Stimulated activated naive CD4-positive, alpha-beta T cell treated with Interleukin-2 at 50 U/mL for 16 hours (primary cell): ENCODE results near the gene HBG1.
"Not testable (repeated sequence)": the region's sequence is repeated elsewhere in the genome, so short reads cannot be mapped to it uniquely, and the experiment has no call there.

Experiments used
- DNase-seq: peaks from one replicate; lab custom pipeline; 2025; lab: John Stamatoyannopoulos, UW

The HBG1 gene

GRCh38 chr11:5249807-5250396, at the start of gene HBG1:
Gene HBG1, minus strand, starts transcription at chr11:5249857. Its CDS starts 53 bp downstream, at chr11:5249804.
- not testable (repeated sequence) for DNase-seq

DNA sequence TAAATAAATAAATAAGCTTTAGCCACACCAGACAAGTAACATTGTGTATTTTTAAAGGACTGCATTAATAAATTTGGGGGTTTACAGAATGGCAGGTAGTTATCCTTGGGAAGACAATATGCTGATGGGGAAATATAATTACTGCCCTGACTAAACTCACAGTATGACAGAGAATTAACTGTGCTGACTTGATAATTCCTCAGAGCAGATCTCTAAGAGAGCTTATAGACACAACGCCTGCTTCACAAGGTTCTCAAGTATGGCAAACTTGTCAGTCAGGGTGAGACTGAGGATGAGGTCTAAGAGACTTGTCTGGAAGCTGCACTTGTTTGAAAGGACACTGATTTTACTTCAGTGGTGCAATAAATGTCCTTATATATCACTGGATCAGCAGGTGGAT, 48.8 kb upstream of the HBG1 start:
- no peak for DNase-seq

DNA sequence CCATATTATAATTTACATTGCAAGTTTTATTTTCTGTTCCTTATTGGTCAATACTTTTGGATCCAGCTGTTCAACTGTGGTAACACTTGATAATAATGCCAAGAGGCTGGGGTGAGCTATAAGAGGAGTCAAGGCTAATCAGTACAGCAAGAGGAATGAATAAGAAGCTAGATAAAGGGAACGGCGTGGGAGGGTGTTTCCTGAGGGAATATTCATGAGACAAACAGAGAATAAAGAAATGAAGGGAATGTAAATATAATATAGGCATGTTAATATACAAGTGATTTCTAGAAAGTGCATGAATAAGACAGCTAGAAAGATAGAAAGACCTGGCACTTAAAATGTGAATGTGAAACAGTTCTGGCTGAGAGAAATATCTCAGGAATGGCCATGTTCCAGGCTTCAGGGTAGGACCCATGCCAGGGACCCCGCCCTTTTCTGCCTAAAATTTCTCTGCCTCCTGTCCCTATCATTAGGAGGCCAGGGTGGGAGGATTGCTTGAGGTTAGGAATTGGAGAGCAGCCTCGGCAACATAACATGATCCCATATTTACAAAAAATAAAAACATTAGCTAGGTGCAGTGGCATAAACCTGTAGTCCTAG, 48.2 kb upstream of the HBG1 start:
- no peak for DNase-seq

GRCh38 chr11:5294342-5294995, 44.8 kb upstream of the HBG1 start:
- DNase-seq: not testable (repeated sequence)

DNA sequence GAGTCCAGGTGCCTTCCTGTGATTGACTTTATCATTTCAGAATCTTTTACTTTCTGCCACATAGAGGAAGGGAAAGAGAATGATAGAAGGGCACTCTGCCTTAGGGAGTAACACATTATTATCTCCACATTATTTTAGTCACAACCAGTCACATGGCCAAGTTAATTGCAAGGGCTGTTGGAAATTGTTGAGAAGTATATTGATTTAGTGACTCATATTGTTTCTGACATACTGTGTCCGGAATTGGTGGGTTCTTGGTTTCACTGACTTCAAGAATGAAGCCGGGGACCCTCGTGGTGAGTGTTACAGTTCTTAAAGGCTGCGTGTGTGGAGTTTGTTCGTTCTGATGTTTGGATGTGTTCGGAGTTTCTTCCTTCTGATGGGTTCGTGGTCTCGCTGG, 43.4 kb upstream of the HBG1 start:
- no peak for DNase-seq

DNA sequence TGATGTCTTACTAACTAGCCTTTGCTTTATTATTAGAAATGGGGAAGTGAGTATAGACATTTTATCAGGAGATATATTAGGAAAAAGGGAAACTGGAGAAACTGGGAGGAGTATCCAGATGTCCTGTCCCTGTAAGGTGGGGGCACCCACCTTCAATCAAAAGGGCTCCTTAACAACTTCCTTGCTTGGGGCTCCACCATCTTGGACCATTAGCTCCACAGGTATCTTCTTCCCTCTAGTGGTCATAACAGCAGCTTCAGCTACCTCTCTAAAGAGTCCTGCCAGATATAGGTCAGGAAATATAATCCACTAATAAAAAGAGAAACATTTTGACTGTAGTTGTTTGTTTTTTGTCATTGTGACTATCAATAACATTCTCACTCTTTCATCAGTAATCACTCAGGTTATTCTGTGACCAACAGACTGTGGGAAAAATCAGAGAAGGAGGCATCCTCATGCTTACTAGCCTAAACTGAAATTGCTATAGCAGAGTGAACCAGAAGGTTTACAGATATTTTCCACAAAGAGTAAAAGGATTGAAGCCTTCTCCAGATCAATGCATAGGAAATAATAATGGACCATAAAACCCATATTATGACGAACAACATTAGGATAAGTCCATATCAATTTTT, 41.7 kb upstream of the HBG1 start:
- no peak for DNase-seq

- no peak for DNase-seq
Measured at GRCh38 chr11:5290106-5290505, 40.4 kb upstream of the HBG1 start.

DNA sequence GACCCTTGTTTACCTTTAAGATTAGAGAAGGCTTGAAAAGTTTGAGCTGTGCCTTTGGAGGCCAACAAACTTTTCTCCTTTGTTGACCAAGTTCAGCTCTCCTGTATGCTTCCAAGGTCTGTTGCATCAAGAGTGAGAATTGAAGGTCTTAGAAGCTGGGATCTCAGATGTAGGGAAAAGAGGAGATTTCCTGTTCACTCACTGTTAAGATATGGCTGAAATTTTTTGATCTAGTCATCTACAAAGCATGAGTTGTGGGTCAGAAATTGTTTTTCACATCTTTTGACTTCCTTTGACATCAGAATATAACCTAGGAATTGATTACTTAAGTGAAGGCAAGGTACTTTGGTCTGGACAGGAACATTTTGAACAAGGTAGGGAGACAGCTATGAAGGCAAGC, 40.0 kb upstream of the HBG1 start:
- no peak for DNase-seq

DNA sequence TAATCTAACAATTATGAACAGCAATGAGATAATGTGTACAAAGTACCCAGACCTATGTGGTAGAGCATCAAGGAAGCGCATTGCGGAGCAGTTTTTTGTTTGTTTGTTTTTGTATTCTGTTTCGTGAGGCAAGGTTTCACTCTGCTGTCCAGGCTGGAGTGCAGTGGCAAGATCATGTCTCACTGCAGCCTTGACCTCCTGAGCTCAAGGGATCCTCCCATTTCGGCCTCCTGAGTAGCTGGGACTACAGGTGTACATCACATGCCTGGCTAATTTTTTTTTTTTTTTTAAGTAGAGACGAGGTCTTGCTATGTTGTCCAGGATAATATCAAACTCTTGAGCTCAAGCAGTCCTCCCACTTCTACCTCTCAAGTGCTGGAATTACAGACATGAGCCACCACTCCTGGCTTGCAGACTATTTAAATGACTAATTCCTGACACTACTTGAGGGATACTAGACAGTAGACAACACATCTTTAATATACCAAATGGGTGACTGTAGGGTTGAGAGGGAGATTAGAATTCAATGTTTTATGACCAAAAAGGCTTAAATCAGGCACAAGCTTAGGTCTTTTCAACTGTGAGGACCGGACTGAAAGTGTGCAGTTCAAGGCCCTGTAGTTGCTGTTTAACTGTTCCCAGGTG, 39.4 kb upstream of the HBG1 start:
- no peak for DNase-seq

GRCh38 chr11:5288108-5288905, 38.6 kb upstream of the HBG1 start:
- no peak for DNase-seq

- no peak for DNase-seq
Measured at GRCh38 chr11:5286901-5287300, 37.2 kb upstream of the HBG1 start.

DNA sequence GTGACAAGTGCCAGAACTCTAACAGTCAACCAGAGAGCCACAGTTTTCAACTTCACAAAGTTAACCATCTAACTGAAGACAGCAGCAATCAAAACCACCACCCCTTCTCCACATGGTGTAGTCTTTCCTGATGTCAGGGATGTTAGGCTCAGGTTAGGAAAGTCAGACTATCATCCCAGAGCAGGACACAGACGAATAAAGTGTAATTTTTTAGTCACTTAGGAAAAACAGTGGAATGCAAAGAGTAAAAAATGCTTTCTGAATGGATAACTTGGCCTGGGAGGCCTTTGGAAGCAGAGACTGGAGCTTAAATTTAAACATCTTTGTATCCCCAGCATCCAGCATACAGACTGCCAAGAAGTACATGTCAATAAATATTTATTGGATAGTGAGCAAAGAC, 36.7 kb upstream of the HBG1 start:
- no peak for DNase-seq

DNA sequence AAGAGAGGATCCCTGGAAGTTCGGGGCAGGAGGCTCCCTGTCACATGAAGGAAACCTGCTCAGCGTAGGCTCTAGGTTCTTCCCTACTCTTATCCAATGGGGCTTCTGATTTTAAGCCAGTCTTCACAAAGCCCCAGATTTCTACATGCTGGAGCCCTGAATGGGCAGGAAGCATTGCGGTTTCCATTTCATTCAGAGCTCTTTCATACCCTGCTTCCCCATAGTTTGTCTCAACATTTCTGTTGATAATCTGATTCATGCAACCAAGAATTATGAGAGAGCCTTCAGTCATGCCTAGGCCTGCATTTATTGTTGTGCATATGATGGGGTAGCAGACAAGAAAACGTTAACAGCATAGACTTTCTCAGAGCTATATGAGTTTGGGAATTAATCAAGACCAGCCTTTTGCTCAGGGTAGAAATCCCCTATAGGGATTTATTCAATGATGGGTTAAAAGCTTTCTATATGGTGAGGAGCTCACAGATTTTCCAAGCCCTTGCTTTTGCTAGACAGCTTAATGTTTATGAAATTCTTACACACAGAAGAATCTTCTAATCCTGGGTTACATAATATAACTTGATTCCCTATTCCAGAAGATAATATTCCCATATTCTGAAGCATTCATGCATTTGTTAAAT, 36.2 kb upstream of the HBG1 start:
- DNase-seq: no peak

GRCh38 chr11:5284637-5285036, 35.0 kb upstream of the HBG1 start:
- DNase-seq: no peak

DNA sequence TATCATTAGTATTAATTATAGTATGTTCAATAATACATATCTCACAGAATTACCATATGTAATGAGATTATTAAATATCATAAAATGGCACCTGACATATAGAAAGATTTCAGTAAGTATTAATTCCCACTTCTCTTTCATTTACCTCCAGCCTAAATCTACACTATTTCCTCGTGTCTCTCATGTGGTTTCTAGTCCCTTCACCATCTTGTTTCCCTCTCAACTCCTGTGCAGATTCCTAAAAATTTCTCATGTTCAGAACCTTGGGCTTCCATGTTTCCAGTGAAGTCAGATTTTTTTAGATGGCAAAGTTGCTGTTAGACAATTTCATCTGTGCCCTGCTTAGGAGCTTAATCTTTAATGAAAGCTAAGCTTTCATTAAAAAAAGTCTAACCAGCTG, 34.2 kb upstream of the HBG1 start:
- no peak for DNase-seq

- DNase-seq: no peak
Measured at GRCh38 chr11:5283086-5283485, 33.4 kb upstream of the HBG1 start.

GRCh38 chr11:5282628-5283027, 33.0 kb upstream of the HBG1 start:
- no peak for DNase-seq

- no peak for DNase-seq
Measured at GRCh38 chr11:5281596-5281995, 31.9 kb upstream of the HBG1 start.

GRCh38 chr11:5280582-5281102, 31.0 kb upstream of the HBG1 start:
- DNase-seq: no peak

DNA sequence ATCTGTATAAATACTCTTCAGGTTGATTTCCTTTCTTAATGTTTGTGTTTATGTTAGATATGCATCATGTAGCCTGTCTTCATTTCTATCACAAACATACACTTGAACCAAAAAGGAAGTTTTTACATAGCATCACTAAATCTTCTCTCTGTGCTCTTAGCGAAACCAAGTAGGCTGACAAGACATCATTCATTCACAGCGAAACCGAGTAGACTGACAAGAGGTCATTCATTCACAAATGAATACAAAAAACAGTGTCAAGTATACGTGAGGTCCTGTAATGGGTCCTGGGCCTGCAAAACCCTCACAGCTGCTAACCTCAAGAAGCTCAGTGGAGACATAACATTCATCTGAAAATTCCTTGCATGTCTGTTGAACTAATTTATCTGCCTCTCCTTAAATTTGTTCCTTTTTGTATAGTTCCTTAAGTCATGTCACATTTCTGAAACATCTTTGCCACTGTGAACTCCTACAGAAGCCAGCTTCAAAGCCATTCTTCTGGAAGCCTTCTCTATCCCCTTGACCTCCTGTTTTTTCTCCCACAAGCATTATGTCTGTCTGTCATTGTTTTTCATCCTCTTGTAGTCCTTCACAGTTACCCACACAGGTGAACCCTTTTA, 29.9 kb upstream of the HBG1 start:
- no peak for DNase-seq
